Parathyroid adenoma (tissue), 2 donors: ENCODE data around the gene ZNF678.

Experiments used
- H2AFZ ChIP-seq: fragments of 300-600 bp; sonication (generic); one replicate; pipeline ENCODE4 v1.7.0; 2017; ENCODE audit warnings: antibody characterized with exemption, mild to moderate bottlenecking
- H3K27ac ChIP-seq: fragments of 300-600 bp; sonication (generic); one replicate; pipeline ENCODE4 v1.7.0; 2017
- H3K27me3 ChIP-seq: fragments of 300-600 bp; sonication (generic); one replicate; pipeline ENCODE4 v1.7.0; 2017; ENCODE audit warnings: low read length; ENCODE audit not compliant: control insufficient read depth, insufficient read depth
- H3K36me3 ChIP-seq: fragments of 300-600 bp; sonication (generic); one replicate; pipeline ENCODE4 v1.7.0; 2017; ENCODE audit warnings: low read length; ENCODE audit not compliant: control insufficient read depth, insufficient read depth
- H3K4me1 ChIP-seq: fragments of 300-600 bp; sonication (generic); one replicate; pipeline ENCODE4 v1.7.0; 2017; ENCODE audit warnings: control low read depth
- H3K4me2 ChIP-seq: fragments of 300-600 bp; sonication (generic); one replicate; pipeline ENCODE4 v1.7.0; 2017; ENCODE audit warnings: low read length
- H3K4me3 ChIP-seq: fragments of 300-600 bp; sonication (generic); one replicate; pipeline ENCODE4 v1.7.0; 2017; ENCODE audit warnings: low read depth, low read length
- H3K79me2 ChIP-seq: fragments of 300-600 bp; sonication (generic); one replicate; pipeline ENCODE4 v1.7.0; 2017; ENCODE audit warnings: control low read depth
- H3K9ac ChIP-seq: fragments of 300-600 bp; sonication (generic); one replicate; pipeline ENCODE4 v1.7.0; 2017; ENCODE audit warnings: mild to moderate bottlenecking
- H3K9me3 ChIP-seq: fragments of 300-600 bp; sonication (generic); one replicate; pipeline ENCODE4 v1.7.0; 2017; ENCODE audit warnings: low read length; ENCODE audit not compliant: control insufficient read depth
- CTCF ChIP-seq: fragments of 300-600 bp; sonication (generic); IDR thresholded peaks from one replicate; pipeline ENCODE4 v1.7.0; 2017; ENCODE audit warnings: antibody characterized with exemption, mild to moderate bottlenecking
- donor health status: primary hyperparathyroidism.

Gene ZNF678

DNA sequence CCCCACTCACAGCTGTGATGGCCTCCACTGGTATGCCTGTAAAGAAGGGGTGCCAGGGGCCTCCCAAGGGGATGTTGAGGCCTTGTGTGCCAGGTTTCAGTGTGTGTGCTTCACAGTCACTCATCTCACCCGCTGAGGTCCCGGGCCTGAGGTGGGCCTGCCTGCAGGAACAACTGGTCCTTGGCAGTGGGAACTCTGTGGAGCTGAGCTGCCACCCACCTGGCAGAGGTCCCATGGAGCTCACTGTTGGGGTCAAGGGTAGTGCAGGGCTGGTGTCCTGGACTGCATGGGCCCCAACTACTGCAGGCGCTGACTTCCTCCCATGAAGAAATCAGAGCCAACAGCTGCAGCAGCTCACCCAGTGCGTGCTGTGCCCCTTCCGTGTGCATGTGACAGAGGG lies 17.3 kb upstream of the ZNF678 start:
- Histone ChIP-seq H3K4me2 (no peak overlapping the region), H3K4me1 (no peaks in the 10 kb centered on the region), H3K9me3 (no peaks in the 10 kb centered on the region), H3K9ac (no peak overlapping the region), H3K36me3 (no peaks in the 10 kb centered on the region), H3K27me3 (no peaks in the 10 kb centered on the region), H3K79me2 (no peaks in the 10 kb centered on the region), H3K4me3 (no peak overlapping the region), H2AFZ (no peak overlapping the region), H3K27ac (no peak overlapping the region)
- TF ChIP-seq CTCF: no peak

- Histone ChIP-seq H3K27me3 (no peaks in the 10 kb centered on the region), H3K4me3 (no peak overlapping the region), H3K79me2 (no peaks in the 10 kb centered on the region), H3K4me2 (no peak overlapping the region), H3K36me3 (no peaks in the 10 kb centered on the region), H3K9me3 (no peaks in the 10 kb centered on the region), H3K4me1 (no peaks in the 10 kb centered on the region), H3K9ac (no peak overlapping the region), H2AFZ (no peak overlapping the region), H3K27ac (no peak overlapping the region)
- TF ChIP-seq CTCF: no peak
These were observed 16.6 kb upstream of the ZNF678 start for GRCh38 chr1:227546598-227547309.

- Histone ChIP-seq H3K4me1 (no peaks in the 10 kb centered on the region), H3K9me3 (no peaks in the 10 kb centered on the region), H3K4me3 (no peak overlapping the region), H3K4me2 (no peak overlapping the region), H3K9ac (no peak overlapping the region), H3K79me2 (no peaks in the 10 kb centered on the region), H2AFZ (no peak overlapping the region), H3K36me3 (no peaks in the 10 kb centered on the region), H3K27ac (no peak overlapping the region), H3K27me3 (no peaks in the 10 kb centered on the region)
- TF ChIP-seq CTCF: no peak
These were observed 15.8 kb upstream of the ZNF678 start for GRCh38 chr1:227547310-227548118.

GRCh38 chr1:227548119-227548397 lies 15.3 kb upstream of the ZNF678 start:
- no peak overlapping the region for H3K9ac ChIP-seq
- no peak overlapping the region for H3K4me3 ChIP-seq
- H3K4me2 ChIP-seq: no peak overlapping the region

More at GRCh38 chr1:227548119-227548397, 15.3 kb upstream of the ZNF678 start:
- no peaks in the 10 kb centered on the region for H3K9me3 ChIP-seq
- no peaks in the 10 kb centered on the region for H3K27me3 ChIP-seq
- H3K27ac ChIP-seq: no peak overlapping the region
- H3K79me2 ChIP-seq: no peaks in the 10 kb centered on the region
- H3K4me1 ChIP-seq: no peaks in the 10 kb centered on the region
- no peak for TF ChIP-seq CTCF
- H3K36me3 ChIP-seq: no peaks in the 10 kb centered on the region
- H2AFZ ChIP-seq: no peak overlapping the region
